Stimulated activated CD8-positive, alpha-beta memory T cell treated with anti-CD3 and anti-CD28 coated beads, Interleukin-4, amount 100 ng/mL, for 24 hours (primary cell): ENCODE results near the gene LRRC47.
"Not testable (repeated sequence)": the region's sequence is repeated elsewhere in the genome, so short reads cannot be mapped to it uniquely, and the experiment has no call there.

Source experiments
- DNase-seq: peaks from one replicate; pipeline ENCODE4 v3.0.0-alpha.2; 2020; ENCODE audit warnings: low read depth

Gene LRRC47

DNA sequence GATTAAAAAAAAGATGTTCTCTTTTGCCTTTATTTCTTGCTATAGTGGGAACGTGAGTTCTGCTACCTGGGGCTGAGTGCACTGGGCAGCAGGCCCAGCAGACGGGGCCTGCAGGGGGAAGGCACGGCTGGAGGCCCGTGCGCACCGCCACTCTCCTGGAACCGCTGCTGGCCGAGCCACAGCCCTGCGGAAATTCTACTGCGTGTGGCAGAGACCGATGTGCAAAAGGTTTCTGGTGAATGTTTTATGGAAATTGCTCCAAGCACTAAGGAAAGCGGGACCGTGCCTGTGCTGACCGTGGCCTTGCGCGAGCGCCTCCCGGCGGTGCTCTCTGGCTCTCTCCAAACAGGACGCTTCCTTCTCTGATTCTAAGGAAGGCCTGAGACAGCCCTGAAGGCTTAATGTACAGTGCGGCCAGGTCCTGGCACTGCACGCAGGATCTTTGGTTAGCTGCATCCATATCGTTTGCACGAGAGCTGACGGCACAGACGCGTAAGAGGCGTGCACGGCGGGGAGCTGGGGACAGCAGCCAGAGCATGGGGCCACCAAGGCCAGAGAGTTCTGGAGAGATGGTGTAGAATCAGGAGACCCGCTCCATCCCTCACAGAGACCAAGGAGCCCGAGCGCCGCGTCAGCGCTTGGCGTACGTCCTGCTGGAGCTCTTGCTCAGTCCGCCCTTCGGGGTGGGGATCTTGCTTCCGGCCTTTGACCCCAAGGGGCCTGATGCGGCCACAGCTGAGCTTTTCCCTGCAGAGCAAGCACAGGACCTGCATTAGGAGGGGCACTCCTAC is 18.7 kb upstream of the LRRC47 start:
- no peak for DNase-seq

- no peak for DNase-seq
These were observed 17.8 kb upstream of the LRRC47 start for GRCh38 chr1:3814065-3814464.

DNA sequence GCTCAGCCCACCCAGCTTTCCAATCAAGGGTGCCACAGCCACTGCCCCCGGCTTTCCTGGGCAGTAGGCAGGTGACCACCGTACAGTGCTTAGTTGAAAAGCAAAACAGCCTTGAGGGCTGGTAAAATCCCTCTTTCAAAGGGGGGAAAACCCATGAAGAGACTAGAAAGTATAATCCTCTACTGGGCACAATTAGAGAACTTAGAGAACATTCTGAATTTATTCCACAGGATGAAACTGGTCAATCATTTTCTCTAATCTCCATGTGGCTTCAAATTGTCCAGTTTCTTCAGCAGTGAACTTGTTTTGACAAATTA is 15.3 kb upstream of the LRRC47 start:
- no peak for DNase-seq

DNA sequence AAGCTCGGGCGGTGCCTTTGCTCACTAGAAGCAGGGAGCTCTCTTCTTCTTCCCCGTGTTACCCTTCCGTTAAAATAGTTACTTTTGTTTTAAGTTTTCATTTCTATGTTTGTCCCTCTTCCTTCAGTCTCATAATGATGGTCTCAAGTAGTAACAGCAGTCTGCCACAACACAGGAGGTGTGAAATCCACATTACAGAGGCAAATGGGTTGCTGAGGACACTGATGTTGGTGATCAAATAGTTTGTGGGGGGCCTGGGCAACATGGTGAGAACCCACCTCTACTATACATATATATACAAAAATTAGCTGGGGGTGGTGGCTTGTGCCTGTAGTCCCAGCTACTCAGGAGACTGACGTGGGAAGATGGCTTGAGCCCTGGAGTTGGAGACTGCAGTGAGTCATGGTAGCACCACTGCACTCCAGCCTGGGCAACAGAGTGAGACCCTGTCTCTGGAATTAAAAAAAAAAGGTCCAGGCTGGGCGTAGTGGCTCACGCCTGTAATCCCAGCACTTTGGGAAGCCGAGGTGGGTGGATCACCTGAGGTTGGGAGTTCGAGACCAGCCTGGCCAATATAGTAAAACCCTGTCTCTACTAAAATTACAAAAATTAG is 14.0 kb upstream of the LRRC47 start:
- not testable (repeated sequence) for DNase-seq

- DNase-seq, result no peak
These were observed 13.4 kb upstream of the LRRC47 start for GRCh38 chr1:3809680-3810079.

DNA sequence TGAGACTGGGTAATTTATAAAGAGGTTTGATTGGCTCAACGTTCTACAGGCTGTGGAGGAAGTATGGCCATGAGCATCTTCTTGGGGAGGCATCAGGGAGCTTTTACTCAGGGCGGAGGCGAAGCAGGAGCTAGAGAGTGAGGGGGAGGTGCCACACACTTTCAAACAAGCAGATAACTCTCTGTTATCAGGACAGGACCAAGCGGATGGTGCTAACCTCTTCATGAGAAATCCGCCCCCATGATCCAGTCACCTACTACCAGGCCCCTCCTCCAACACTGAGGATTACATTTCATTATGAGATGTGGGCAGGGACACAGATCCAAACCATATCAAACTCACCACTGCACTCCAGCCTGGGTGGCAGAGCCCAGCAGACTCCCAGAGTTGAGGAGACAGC is 11.5 kb upstream of the LRRC47 start:
- DNase-seq, result no peak

DNA sequence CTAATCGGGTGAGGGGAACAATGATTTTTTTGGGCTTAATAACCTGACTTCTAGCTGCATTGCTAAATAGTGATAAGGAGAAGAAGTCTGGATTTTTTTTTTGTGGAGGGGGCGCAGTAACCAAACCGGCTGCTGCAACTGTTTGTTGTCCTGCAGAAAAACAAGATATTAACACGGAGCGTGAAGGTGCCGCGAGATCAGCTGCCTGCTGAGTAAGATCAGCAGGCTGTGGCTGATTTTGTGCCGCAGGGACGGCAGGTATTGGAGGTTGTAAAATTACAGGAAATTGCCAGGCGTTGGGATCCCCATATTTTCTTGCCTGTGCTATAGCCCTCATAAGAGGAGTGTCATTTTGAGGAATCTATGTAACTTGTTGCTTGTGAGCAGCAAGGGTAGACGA is 8.7 kb upstream of the LRRC47 start:
- no peak for DNase-seq

DNA sequence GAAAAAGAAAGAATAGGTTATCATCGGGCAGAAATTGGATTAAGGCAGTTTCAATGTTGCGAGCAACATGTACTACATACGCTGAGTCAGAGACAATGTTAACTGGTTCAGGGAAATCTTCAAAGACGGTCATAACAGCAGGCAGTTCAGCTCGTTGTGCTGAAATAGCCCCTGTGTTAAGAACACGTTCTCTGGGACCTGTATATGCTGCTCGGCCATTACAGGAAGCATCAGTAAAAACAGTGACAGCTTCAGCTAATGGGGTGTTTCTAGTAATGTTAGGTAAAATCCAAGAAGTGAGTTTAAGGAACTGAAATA is 8.3 kb upstream of the LRRC47 start:
- DNase-seq, result not testable (repeated sequence)

GRCh38 chr1:3803905-3804626 is 7.8 kb upstream of the LRRC47 start:
- no peak for DNase-seq

GRCh38 chr1:3800795-3801194 is 4.5 kb upstream of the LRRC47 start:
- not testable (repeated sequence) for DNase-seq

- DNase-seq, result no peak
These were observed 3.8 kb upstream of the LRRC47 start for GRCh38 chr1:3799976-3800685.

DNA sequence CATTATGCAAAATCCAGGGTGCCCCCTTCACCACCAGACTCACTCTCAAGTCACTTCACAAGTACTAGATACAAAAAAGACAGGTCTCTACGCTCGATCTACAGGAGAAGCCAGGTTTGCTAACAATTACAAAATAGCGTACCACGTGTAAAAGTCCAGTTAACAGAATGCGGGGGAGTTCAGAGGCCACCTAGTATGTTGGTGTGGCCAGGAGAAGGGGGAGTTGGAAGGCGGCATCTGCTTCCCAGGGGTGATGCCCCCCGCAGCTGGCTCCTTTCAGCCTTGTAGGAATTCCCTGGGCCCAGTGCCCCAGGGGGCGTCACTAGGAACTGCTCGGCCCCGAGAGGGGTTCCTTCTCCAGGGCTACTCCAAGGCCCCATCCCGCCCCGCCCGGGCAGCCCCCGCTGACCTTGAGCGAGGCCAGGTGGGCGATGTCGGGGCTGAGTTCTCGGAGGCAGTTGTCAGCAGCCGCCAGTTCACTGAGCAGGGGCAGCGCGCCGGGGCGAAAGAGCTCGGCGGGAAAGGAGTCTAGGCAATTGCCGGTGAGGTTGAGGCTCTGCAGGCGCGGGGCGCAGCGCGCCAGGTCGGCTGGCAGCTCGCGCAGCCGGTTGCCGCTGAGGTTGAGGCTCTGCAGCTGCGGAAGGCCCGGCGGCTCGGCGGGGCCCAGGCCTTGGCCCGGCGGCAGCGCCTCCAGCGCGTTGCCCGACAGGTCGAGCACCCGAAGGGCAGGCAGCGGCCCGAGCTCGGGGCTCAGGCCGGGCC is 664 bp downstream of the LRRC47 start:
- DNase-seq, result no peak

GRCh38 chr1:3790952-3791351 is 5.3 kb downstream of the LRRC47 start:
- no peak for DNase-seq

GRCh38 chr1:3790500-3790923 is 5.8 kb downstream of the LRRC47 start:
- no peak for DNase-seq

DNA sequence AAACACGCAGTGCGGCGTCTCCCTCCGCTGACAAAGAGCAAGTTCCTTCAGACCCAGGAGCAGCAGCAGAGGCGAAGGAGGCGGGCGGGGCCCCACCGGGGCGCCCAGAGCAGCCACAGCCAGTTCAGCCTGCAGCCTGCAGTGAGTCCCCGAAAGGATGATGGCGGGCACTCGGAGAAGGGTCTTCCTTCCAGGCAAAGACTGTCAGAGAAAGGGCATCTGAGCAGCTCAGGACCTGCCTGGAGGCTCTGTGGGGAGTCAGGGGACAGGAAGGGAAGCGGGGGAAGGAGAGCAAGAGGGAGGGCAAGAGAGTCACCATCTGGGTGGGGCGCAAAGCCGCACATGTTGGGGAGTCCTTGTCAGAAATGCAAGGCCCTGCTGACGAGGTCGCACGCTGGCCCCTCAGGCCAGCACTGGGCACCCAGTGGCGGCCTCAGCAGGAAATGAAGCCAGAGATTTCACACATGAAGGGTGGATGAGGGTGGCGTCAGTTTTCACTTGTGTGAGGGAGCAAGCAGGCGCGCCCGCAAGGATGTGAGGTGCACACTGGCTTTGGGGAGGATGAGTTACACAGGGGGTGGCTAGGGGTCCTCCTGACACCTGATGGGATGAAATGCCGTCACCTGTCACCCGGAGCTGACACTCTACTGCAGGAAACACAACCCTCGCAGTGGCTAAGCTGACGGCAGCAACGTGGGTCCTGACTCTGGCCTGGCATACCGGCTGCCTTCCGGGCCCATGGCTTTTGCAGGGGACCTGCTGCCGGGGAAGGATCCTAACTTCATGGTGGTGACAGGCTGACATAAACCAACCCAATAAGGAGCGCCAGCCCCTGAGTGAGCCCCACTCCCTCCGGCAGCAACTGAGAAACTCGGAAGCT is 6.6 kb downstream of the LRRC47 start:
- DNase-seq, result no peak

- no peak for DNase-seq
These were observed 7.4 kb downstream of the LRRC47 start for GRCh38 chr1:3788756-3789420.

DNA sequence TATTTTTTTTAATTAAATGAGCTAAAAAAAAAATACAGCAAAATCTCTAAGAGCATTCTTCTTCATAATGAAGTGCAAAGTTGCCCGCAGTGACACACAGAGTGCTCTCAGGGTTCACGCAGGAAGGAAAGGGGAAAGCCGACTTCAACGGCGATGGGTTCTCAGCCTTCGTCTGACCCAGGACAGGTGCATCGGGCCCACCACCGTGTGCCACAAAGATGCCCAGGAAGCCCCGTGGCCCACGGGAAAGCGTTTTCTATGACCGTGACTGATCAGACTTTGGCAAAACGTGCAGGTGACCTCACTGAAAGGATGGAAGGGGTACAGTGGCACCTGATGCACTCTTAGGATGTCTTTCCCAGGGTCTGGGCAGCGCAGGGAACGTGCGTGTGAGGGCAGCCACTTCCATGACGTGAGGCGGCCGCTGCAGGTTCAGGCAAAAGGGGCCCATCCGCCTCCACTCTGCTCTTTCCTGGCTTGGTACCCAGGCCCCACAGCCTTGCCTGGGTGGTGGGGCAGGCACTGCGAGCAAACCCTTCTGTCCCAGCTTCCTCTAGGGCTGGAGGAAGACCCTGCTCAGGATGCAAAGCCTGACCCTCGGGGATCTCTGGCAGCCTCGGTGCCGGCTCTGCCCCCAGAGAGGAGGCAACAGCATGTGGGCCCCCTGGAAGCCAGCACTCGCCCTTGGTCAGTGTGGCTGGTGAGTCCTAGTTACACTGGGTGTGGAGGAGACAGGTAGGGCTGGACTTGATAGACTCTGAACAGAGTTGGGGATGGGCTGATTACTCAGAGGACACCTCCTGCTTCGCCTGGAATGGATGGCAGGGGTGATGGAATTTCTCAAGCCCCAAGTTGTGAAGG is 8.3 kb downstream of the LRRC47 start:
- no peak for DNase-seq

GRCh38 chr1:3787349-3787715 is 9.0 kb downstream of the LRRC47 start:
- DNase-seq, result no peak

DNA sequence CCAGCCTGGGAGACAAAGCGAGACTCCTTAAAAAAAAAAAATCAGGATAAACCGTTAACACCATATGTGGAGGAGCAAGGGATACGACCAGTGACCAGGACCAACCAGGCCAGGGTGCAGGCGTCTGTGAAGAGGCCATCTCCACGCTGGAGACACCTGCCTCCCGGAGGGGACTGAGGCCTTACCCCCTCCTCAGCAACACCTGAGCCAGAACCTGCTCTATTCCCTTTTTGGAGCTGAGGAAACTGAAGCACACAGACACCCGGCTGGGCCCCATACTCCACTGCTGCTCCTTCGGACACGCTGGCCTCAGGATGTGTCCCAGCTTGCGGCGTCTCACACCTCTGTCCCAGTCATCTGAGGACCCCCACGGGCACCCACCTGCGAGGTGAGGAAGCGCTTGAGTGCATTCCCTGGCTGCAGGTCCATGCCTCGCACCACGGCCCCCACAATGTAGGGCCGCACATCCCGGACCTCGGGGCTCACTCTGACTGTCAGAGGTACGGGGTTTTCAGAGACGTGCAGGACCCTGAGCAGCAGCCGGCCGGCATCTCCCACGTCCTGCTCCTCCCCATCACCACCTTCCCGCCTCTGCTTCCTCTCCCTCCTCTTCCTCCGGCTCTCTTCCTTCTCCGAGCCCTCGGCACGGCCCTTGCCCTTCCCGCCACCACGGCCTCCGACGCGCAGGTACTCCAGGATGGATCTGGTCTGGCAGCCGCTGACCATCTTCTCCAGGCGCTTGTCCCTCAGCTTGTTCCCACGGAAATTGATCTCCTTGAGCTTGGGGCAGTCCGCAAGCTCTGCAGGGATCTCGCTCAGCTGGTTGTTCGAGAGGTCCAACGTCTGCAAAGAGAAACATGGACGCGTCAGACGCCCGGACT is 9.6 kb downstream of the LRRC47 start:
- no peak for DNase-seq
